H9 (cell line): ENCODE measurements around the gene CLRN3. TPM values are rescaled to one million over a fixed set of nuclear protein-coding genes. Genes with fewer than 3 reads are reported as not detected.

Experiments
- DNase-seq: peaks from one replicate; pipeline ENCODE4 v3.0.0-alpha.2; 2017
- H2AFZ ChIP-seq: one replicate; pipeline ENCODE4 v1.6.1; 2013; ENCODE audit warnings: mild to moderate bottlenecking, low read length, control low read depth, moderate library complexity
- H2AK5ac ChIP-seq: 2 replicates; pipeline ENCODE4 v1.6.1; 2013; ENCODE audit warnings: low read length, control low read depth, mixed read lengths; ENCODE audit not compliant: insufficient read length
- H2BK120ac ChIP-seq: one replicate; pipeline ENCODE4 v1.6.1; 2013; ENCODE audit warnings: low read depth, mild to moderate bottlenecking, low read length, control low read depth, inconsistent platforms; ENCODE audit not compliant: poor library complexity, severe bottlenecking
- H2BK12ac ChIP-seq: 2 replicates; pipeline ENCODE4 v1.6.1; 2013; ENCODE audit warnings: low read length, control low read depth, mixed read lengths, low read depth; ENCODE audit not compliant: insufficient read length
- H2BK15ac ChIP-seq: 2 replicates; pipeline ENCODE4 v1.6.1; 2013; ENCODE audit warnings: low read depth, low read length, control low read depth
- H2BK20ac ChIP-seq: one replicate; pipeline ENCODE4 v1.6.1; 2013; ENCODE audit warnings: low read depth, mild to moderate bottlenecking, low read length, control low read depth, inconsistent platforms; ENCODE audit not compliant: poor library complexity, severe bottlenecking
- H2BK5ac ChIP-seq: 2 replicates; pipeline ENCODE4 v1.6.1; 2013; ENCODE audit warnings: low read length, control low read depth, mixed read lengths; ENCODE audit not compliant: insufficient read length
- H3K14ac ChIP-seq: 2 replicates; pipeline ENCODE4 v1.6.1; 2013; ENCODE audit warnings: low read length, control low read depth; ENCODE audit not compliant: insufficient read depth
- H3K18ac ChIP-seq: 2 replicates; pipeline ENCODE4 v1.6.1; 2013; ENCODE audit warnings: low read depth, mild to moderate bottlenecking, mixed read lengths, low read length, control low read depth; ENCODE audit not compliant: insufficient read length
- H3K23ac ChIP-seq: 2 replicates; pipeline ENCODE4 v1.6.1; 2013; ENCODE audit warnings: low read length, control low read depth, mixed read lengths, low read depth; ENCODE audit not compliant: insufficient read length
- H3K23me2 ChIP-seq: 2 replicates; pipeline ENCODE4 v1.6.1; 2013; ENCODE audit warnings: low read depth, mild to moderate bottlenecking, mixed read lengths, low read length, control low read depth; ENCODE audit not compliant: insufficient read length, poor library complexity, severe bottlenecking
- H3K27ac ChIP-seq: 2 replicates; pipeline ENCODE4 v1.5.1; 2013; ENCODE audit warnings: low read length, control low read depth, mixed read lengths, low read depth; ENCODE audit not compliant: insufficient read length
- H3K27me3 ChIP-seq: 2 replicates; pipeline ENCODE4 v1.6.1; 2013; ENCODE audit warnings: low read length, control low read depth, inconsistent platforms; ENCODE audit not compliant: insufficient read depth
- H3K4ac ChIP-seq: 2 replicates; pipeline ENCODE4 v1.6.1; 2013; ENCODE audit warnings: low read depth, mild to moderate bottlenecking, control low read depth, inconsistent platforms, low read length, moderate library complexity
- H3K4me1 ChIP-seq: 2 replicates; pipeline ENCODE4 v1.6.1; 2013; ENCODE audit warnings: low read length, control low read depth, inconsistent platforms; ENCODE audit not compliant: insufficient read depth
- H3K4me2 ChIP-seq: 2 replicates; pipeline ENCODE4 v1.6.1; 2013; ENCODE audit warnings: low read length, control low read depth, mixed read lengths; ENCODE audit not compliant: insufficient read length, insufficient read depth
- H3K56ac ChIP-seq: 2 replicates; pipeline ENCODE4 v1.6.1; 2013; ENCODE audit warnings: low read depth, mild to moderate bottlenecking, mixed read lengths, low read length, control low read depth; ENCODE audit not compliant: insufficient read length
- H3K79me1 ChIP-seq: 2 replicates; pipeline ENCODE4 v1.6.1; 2013; ENCODE audit warnings: low read depth, mild to moderate bottlenecking, moderate library complexity, low read length, control low read depth, inconsistent platforms; ENCODE audit not compliant: insufficient read depth, poor library complexity, severe bottlenecking
- H3K79me2 ChIP-seq: 2 replicates; pipeline ENCODE4 v1.6.1; 2013; ENCODE audit warnings: low read length, control low read depth, inconsistent platforms; ENCODE audit not compliant: insufficient read depth
- H3K9ac ChIP-seq: 2 replicates; pipeline ENCODE4 v1.6.1; 2013; ENCODE audit warnings: low read length, control low read depth, mixed read lengths; ENCODE audit not compliant: insufficient read length; ENCODE audit errors: extremely low read depth
- H3K9me3 ChIP-seq: one replicate; pipeline ENCODE4 v1.6.1; 2013; ENCODE audit warnings: low read depth, low read length, inconsistent platforms; ENCODE audit not compliant: control insufficient read depth
- H3T11ph ChIP-seq: one replicate; pipeline ENCODE4 v1.6.1; 2013; ENCODE audit warnings: mild to moderate bottlenecking, low read length, control low read depth, inconsistent platforms
- H4K20me1 ChIP-seq: one replicate; pipeline ENCODE4 v1.6.1; 2013; ENCODE audit not compliant: control insufficient read depth, insufficient read length, insufficient read depth
- H4K5ac ChIP-seq: 2 replicates; pipeline ENCODE4 v1.6.1; 2013; ENCODE audit warnings: low read depth, mild to moderate bottlenecking, mixed read lengths, low read length, control low read depth; ENCODE audit not compliant: insufficient read length
- H4K8ac ChIP-seq: replicated peaks from 2 replicates; pipeline ENCODE4 v1.6.1; 2013; ENCODE audit warnings: low read length, control low read depth, mixed read lengths, low read depth; ENCODE audit not compliant: insufficient read length
- H4K91ac ChIP-seq: 2 replicates; pipeline ENCODE4 v1.6.1; 2013; ENCODE audit warnings: low read depth, mild to moderate bottlenecking, moderate library complexity, mixed read lengths, low read length, control low read depth; ENCODE audit not compliant: insufficient read length
- H3K27ac Mint-ChIP-seq, 3 experiments: 2 replicates in 2 of 3; 3 replicates in 1 of 3; pipeline ENCODE4 v1.8.0; 2020 to 2021; ENCODE audit warnings: mixed read lengths in 3 of 3, mild to moderate bottlenecking in 1 of 3, moderate library complexity in 1 of 3
- H3K27me3 Mint-ChIP-seq: 2 replicates; pipeline ENCODE4 v1.8.0; 2021; ENCODE audit warnings: low read depth, mild to moderate bottlenecking, moderate library complexity, mixed read lengths
- H3K36me3 Mint-ChIP-seq, 3 experiments: 2 replicates in 2 of 3; 3 replicates in 1 of 3; pipeline ENCODE4 v1.8.0; 2020 to 2021; ENCODE audit warnings: low read depth in 3 of 3, mixed read lengths in 3 of 3; ENCODE audit not compliant: insufficient read depth in 1 of 3
- H3K4me1 Mint-ChIP-seq, 2 experiments: 2 replicates each; pipeline ENCODE4 v1.8.0; 2020; ENCODE audit warnings: mixed read lengths in 2 of 2
- H3K4me3 Mint-ChIP-seq, 2 experiments: 2 replicates in 1 of 2; 3 replicates in 1 of 2; pipeline ENCODE4 v1.8.0; 2020 to 2021; ENCODE audit warnings: mild to moderate bottlenecking in 2 of 2, mixed read lengths in 2 of 2, moderate library complexity in 1 of 2
- H3K9me3 Mint-ChIP-seq, 2 experiments: 2 replicates in 1 of 2; 3 replicates in 1 of 2; pipeline ENCODE4 v1.8.0; 2020; ENCODE audit warnings: mild to moderate bottlenecking in 2 of 2, mixed read lengths in 2 of 2, moderate library complexity in 1 of 2
- CTCF ChIP-seq: fragments of 200-600 bp; sonication (generic); conservative IDR thresholded peaks from 3 replicates; pipeline ENCODE4 v1.8.0; 2021; ENCODE audit warnings: antibody characterized with exemption, mild to moderate bottlenecking
- WGBS: extraction: QIAGEN DNeasy Blood & Tissue Kit; methylation state at CpG from one replicate; pipeline ENCODE4 v1.1.7; 2013; ENCODE audit warnings: missing lambda C conversion rate, low lambda C conversion rate, mixed read lengths; ENCODE audit not compliant: insufficient read length; ENCODE audit errors: extremely low coverage; 5-methylcytosine and 5-hydroxymethylcytosine counted together
- total RNA-seq: library from RNA; stranded (reverse); gene quantifications from 2 replicates; pipeline ENCODE4 v1.2.1, GENCODE V29; 2021

The CLRN3 gene
- total RNA-seq, 1 experiment from 2014 or later, result not detected

- H3K4me3 Mint-ChIP-seq, result no peak overlapping the region
- no peaks in the 10 kb centered on the region for H3K79me2 ChIP-seq
- H3K23me2 ChIP-seq, result no peaks in the 10 kb centered on the region
- H3K27ac Mint-ChIP-seq, result no peak overlapping the region
- no peaks in the 10 kb centered on the region for H3K4me1 ChIP-seq
- no peak overlapping the region for H2BK20ac ChIP-seq
- no peaks in the 10 kb centered on the region for H3K9me3 Mint-ChIP-seq
- H3K14ac ChIP-seq, result no peak overlapping the region
- no peak overlapping the region for H3K4ac ChIP-seq
- no peak overlapping the region for H2BK15ac ChIP-seq
- H2BK120ac ChIP-seq, result no peak overlapping the region
- no peak overlapping the region for H3K56ac ChIP-seq
- no peaks in the 10 kb centered on the region for H3K79me1 ChIP-seq
- H3K9me3 ChIP-seq, result no peaks in the 10 kb centered on the region
- no peak overlapping the region for H4K91ac ChIP-seq
- DNase-seq, result no peak
- no peak for TF ChIP-seq CTCF
- no peak overlapping the region for H3T11ph ChIP-seq
- no peak overlapping the region for H4K8ac ChIP-seq
- H2BK5ac ChIP-seq, result no peak overlapping the region
- no peaks in the 10 kb centered on the region for H3K36me3 Mint-ChIP-seq
- H3K27me3 ChIP-seq, result no peaks in the 10 kb centered on the region
- H3K18ac ChIP-seq, result no peak overlapping the region
- no peak overlapping the region for H2AFZ ChIP-seq
- H2AK5ac ChIP-seq, result no peak overlapping the region
- H3K4me2 ChIP-seq, result no peak overlapping the region
- WGBS, result no CpG with 5 or more reads among the region's 8 CpGs
- no peak overlapping the region for H3K9ac ChIP-seq
- H2BK12ac ChIP-seq, result no peak overlapping the region
- H3K27ac ChIP-seq, result no peak overlapping the region
- no peak overlapping the region for H4K5ac ChIP-seq
- H4K20me1 ChIP-seq, result no peaks in the 10 kb centered on the region
- peaks cover 3 to 7% of the 10 kb centered on the region in 2 experiments; a peak in 3 of 4 replicates for H3K4me1 Mint-ChIP-seq
- no peaks in the 10 kb centered on the region for H3K27me3 Mint-ChIP-seq
- H3K23ac ChIP-seq, result no peak overlapping the region
Observed at GRCh38 chr10:127882391-127882790, 10.3 kb downstream of the CLRN3 start.
